Measurements from ENCODE around the gene HINT1.
"Not testable (repeated sequence)": the region's sequence is repeated elsewhere in the genome, so short reads cannot be mapped to it uniquely, and the experiment has no call there.

HINT1 gene

GRCh38 chr5:131182839-131183238, 17.8 kb upstream of the HINT1 start:
- in situ Hi-C loops (cut with HindIII; ENCODE audit: low pct_ligation_motif_present, low pct_unique_long_range_greater_than_20kb, low sequenced_read_pairs) = no loop called here
- no peak for DNase-seq

DNA sequence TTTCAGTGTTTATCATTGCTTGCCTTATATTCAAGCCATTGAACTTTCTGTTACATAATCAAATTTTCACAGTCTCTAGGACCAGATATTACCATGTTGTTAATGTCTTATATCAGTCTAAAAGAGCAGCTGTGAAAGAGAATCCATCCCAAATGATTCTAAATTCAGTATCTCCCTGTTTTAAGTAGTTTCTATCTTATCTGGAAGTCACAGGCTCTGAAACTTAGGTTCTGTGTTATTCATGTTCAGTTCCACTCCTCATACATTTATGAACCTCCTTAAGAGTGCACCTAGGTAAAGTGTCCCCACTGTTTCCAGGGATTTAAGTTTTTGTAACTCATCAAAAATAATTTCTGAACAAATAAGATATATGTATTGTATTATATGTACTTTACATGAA, 15.4 kb upstream of the HINT1 start:
- in situ Hi-C loops (cut with HindIII; ENCODE audit: low pct_ligation_motif_present, low pct_unique_long_range_greater_than_20kb, low sequenced_read_pairs) = no loop called here
- no peak for DNase-seq

DNA sequence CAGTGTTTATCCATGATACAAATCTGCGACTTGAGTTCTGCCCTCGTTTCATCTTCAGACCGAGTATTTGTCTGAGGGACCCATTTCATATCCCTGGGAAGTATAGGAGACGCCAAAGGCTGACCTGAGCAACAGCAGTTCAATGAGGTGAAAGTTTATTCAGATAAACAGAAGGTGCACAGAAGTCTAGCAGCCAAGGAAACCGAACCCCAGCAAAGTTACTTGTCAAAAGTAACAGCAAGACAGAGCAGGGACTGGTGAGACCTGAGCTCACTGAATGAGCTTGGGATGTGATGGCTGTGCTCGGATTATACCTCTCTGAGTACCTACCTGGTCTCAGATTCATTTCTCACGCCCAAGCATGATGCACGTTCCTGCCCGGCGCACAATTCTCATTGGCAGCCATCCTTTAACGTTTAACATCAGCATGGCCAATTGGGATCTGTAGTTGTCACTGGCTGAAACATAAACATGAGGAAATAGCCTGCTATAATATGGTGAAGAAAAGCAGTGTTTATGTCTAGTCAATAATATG, 6.3 kb upstream of the HINT1 start:
- in situ Hi-C loops (cut with HindIII; ENCODE audit: low pct_ligation_motif_present, low pct_unique_long_range_greater_than_20kb, low sequenced_read_pairs) = no loop called here
- DNase-seq = peak; percentile 3

DNA sequence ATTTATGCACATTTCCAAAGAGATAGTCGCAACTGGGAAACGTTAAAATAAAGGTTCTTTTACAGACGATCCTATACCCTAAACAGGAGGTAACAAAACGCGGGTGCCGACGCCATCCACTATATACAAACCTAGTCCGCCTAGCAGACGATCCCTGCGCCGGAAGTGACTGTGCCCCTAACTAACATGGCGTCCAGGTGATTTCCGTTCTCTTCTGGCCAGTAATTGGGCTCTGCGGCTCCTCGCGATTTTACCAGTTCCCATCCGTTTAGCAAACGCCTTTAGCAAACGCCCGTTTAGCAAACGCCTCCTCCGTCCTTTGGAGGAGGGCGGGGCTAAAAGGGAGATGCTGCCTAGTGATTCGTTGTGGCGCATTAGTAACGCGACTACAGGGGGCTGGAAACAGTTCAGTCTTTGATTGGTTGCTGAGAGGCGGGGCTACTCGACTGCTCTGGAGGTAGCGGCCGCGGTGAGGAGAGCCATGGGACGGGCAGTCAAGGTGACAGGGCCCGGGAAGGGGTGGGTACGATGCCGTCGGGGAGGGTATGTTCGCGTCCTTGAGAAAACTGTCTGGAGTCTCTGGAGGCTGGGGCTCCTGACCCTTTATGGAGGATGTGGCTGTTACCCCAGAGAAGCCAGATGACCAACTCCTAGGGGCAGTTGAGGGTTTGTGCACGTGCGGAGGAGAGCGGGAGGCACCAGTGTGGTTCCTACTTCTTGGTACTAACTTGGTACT, 5.7 kb upstream of the HINT1 start, which contains the start of gene LYRM7:
Gene LYRM7, plus strand, starts transcription at position 405 of the 736 bp plus-strand sequence. Its CDS starts 77 bp downstream, at position 482.
- peak; percentile 98 for DNase-seq
- in situ Hi-C loops (cut with HindIII; ENCODE audit: low pct_ligation_motif_present, low pct_unique_long_range_greater_than_20kb, low sequenced_read_pairs) = no loop called here

DNA sequence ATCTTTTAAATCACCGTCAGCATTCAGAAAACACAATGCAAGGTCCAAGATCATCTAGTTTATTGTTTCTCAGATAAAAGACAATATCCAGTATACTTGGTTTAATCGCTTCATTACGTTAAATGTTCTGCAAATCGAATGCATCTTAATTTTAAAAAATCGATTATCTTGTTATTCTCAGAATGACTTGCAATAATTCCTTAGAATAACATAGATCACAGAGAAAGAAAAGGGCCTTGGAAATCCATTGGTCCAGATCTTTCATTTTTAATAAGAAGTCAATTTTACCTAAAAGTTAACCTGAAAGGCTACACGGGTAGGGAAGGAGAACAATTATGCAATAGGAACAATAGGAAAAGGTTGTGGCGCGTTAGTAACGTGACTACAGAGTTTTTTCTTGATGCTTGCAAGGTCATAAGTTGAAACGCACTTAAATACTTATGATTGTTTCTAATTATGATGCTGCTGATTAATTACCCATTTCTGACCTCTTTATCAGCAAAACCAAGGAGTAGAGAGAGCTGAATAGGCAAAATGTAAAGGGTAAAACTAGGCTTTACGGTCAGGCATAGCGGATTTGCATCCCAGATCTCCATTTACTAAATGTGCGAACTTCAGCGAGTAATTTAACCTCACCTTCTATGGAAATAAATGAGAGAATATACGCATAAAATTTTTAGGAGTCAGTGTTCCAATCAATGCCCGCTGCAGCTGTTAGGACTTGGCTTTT, 4.9 kb upstream of the HINT1 start:
- in situ Hi-C loops (cut with HindIII; ENCODE audit: low pct_ligation_motif_present, low pct_unique_long_range_greater_than_20kb, low sequenced_read_pairs) = no loop called here
- DNase-seq = no peak

DNA sequence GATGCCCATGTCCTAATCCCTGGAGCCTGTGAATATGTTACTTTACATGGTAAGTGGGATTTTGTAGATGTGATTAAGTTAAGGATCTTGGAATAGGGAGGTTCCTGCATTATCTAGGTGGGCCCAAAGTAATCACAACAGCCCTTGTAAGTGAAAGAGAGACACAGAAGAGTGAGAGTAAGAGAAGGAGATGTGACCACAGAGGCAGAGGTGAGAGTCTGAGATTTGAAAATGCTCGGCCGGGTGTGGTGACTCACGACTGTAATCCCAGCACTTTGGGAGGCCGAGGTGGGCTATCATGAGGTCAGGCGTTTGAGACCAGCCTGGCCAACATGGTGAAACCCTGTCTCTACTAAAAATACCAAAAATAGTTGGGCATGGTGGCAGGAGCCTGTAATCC, 2.6 kb upstream of the HINT1 start:
- in situ Hi-C loops (cut with HindIII; ENCODE audit: low pct_ligation_motif_present, low pct_unique_long_range_greater_than_20kb, low sequenced_read_pairs) = no loop called here
- DNase-seq = no peak

DNA sequence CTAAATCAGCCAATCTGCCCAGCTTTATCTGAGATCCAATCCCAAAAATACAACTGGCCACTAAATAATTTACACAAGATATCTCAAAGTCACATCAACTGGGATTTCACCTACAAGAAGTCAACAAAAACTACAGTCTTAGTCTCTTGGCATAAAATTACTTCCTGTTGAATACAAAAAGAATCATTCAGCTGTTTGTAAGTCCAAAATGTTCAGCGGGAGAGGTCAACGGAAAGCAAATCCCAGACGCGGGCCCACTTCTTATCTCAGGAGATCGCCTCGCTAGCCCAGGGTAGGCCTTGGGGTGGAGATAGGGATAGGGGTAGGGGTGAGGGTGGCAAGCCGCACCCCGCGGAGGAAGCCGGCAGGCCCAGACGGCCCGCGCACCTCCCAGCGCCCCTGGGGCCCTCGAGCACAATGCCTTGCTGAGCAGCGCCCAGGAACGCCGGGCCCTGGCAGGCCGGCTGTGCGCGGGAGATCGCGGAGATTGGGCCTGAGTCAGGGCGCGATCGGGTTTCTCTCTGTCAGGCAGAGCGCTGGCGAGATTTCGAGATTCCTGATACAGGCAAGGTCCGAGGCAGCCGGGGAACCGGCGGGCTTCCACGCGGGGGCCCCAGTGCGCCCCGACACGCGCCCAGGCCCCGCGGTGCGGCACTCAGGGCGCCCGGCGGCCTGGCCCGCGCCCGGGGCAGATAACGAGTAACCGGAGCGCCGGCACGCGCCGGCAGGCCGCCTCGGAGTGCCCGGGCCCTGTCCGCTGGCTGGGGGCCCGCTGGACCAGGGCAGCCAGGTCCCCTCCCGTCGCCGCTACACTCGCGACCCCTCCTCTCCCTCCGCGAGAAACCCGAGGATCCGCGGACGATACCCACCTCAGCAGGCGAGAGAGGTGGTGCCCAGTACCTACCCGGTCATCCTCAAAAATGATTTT, 601 bp downstream of the HINT1 start:
- DNase-seq = peak; percentile 64
- in situ Hi-C loops (cut with HindIII; ENCODE audit: low pct_ligation_motif_present, low pct_unique_long_range_greater_than_20kb, low sequenced_read_pairs) = no loop called here

- DNase-seq = peak; percentile 41
- in situ Hi-C loops (cut with HindIII; ENCODE audit: low pct_ligation_motif_present, low pct_unique_long_range_greater_than_20kb, low sequenced_read_pairs) = no loop called here
Measured at GRCh38 chr5:131163276-131164119, 1.6 kb downstream of the HINT1 start.

DNA sequence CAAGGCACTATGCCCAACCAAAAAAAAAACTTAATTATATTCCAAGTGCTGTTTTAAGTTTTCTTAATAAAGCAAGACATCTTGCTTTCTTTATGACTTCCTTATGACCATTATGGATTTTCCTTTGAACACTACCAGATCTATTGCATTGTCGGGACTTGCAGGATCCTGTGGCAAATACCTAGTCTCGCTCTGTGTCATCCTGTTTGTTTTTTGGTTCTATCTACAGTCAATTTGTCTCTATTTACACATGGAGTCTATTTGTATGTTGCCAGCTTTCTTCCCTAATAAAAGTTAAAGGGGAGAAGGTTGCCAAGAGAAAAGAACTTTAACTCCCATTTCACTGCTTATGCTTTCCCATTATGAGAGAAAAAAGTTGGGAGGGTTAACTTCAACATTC, 4.9 kb downstream of the HINT1 start:
- DNase-seq = no peak
- in situ Hi-C loops (cut with HindIII; ENCODE audit: low pct_ligation_motif_present, low pct_unique_long_range_greater_than_20kb, low sequenced_read_pairs) = no loop called here

DNA sequence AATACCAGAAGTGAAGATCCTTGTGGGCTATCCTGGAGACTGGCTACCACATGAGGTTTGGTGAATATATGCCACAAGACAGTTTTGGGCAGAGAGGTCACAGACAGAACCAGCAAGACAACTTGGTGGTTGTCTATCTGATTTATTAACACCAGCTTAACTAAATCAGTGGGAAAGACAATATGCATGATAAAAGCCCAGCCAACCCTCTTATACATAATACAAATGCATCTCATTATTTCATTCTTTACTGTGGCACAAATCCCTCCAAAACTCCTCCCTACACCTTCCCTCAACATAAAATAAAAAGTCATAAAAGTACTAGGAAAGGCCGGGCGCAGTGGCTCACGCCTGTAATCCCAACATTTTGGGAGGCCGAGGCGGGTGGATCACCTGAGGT, 8.1 kb downstream of the HINT1 start:
- no peak for DNase-seq
- in situ Hi-C loops (cut with HindIII; ENCODE audit: low pct_ligation_motif_present, low pct_unique_long_range_greater_than_20kb, low sequenced_read_pairs) = no loop called here

GRCh38 chr5:131156385-131156784, 8.7 kb downstream of the HINT1 start:
- in situ Hi-C loops (cut with HindIII; ENCODE audit: low pct_ligation_motif_present, low pct_unique_long_range_greater_than_20kb, low sequenced_read_pairs) = no loop called here
- no peak for DNase-seq

DNA sequence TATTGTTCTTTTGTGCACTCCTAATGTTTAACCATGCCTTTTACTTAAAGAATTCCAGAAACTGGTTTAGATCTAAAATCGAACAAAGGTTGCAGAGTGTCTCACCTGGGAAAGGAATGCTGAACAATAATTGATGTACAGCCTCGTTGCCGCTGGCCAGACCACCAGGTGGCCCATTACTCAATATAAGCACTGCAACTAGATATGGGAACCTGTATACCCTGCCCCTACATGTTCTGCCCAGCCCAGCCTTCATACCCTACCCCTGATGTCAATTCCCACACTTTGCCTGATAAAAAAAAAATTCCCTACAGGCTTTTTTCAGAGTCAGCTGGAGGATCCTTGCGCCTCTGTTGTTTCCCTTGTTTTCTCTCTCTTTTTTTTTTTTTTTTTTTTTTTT, 13.8 kb downstream of the HINT1 start:
- DNase-seq = no peak
- in situ Hi-C loops (cut with HindIII; ENCODE audit: low pct_ligation_motif_present, low pct_unique_long_range_greater_than_20kb, low sequenced_read_pairs) = no loop called here

GRCh38 chr5:131150408-131150807, 14.6 kb downstream of the HINT1 start:
- in situ Hi-C loops (cut with HindIII; ENCODE audit: low pct_ligation_motif_present, low pct_unique_long_range_greater_than_20kb, low sequenced_read_pairs) = no loop called here
- no peak for DNase-seq

DNA sequence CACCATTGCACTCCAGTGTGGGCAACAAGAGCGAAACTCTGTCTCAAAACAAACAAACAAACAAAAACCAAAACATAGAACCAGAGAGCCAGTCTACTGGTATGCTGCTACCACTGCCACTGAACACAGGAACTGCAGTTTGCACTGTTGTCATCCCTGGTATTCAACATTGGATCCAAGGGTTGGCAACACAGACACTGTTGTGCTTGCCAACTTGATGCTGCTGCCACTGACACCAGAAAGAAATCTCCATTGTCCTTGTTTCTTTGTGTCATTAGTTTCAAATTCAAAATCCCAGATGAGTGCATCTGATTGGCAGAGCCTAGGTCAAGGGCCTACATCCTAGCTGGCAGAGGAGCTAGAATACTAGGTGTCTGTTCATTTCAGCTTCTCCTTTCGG, 16.2 kb downstream of the HINT1 start:
- in situ Hi-C loops (cut with HindIII; ENCODE audit: low pct_ligation_motif_present, low pct_unique_long_range_greater_than_20kb, low sequenced_read_pairs) = no loop called here
- DNase-seq = no peak

- no peak for DNase-seq
- in situ Hi-C loops (cut with HindIII; ENCODE audit: low pct_ligation_motif_present, low pct_unique_long_range_greater_than_20kb, low sequenced_read_pairs) = no loop called here
Measured at GRCh38 chr5:131147258-131147657, 17.8 kb downstream of the HINT1 start.

- in situ Hi-C loops (cut with HindIII; ENCODE audit: low pct_ligation_motif_present, low pct_unique_long_range_greater_than_20kb, low sequenced_read_pairs) = no loop called here
- no peak for DNase-seq
Measured at GRCh38 chr5:131142970-131143617, 22.0 kb downstream of the HINT1 start.

DNA sequence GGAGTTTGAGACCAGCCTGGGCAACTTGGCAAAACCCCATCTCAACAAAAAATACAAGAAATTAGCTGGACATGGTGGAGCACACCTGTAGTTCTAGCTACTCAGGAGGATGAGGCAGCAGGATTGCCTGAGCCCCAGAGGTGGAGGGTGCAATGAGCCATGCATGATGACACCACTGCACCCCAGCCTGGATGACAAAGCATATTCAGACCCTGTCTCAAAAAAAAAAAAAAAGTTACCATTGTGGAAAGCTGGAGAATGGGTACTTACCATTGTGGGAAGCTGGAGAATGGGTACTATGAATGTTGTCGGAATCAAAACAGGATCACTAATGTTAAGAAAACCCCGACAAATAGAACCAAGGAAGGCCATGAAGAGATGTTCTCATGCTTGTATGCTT, 25.7 kb downstream of the HINT1 start:
- in situ Hi-C loops (cut with HindIII; ENCODE audit: low pct_ligation_motif_present, low pct_unique_long_range_greater_than_20kb, low sequenced_read_pairs) = no loop called here
- DNase-seq = no peak

- DNase-seq; in situ Hi-C loops (cut with HindIII; ENCODE audit: low pct_ligation_motif_present, low pct_unique_long_range_greater_than_20kb, low sequenced_read_pairs): not testable (repeated sequence)
Measured at GRCh38 chr5:131138406-131138805, 26.6 kb downstream of the HINT1 start.

Measured in ACHN (cell line).